Stimulated activated naive CD8-positive, alpha-beta T cell treated with anti-CD3 and anti-CD28 coated beads, Interleukin-15, Interleukin-2, amounts not matched to agents 100 ng/mL and 50 ng/mL, for 24 hours (primary cell): Measurements from ENCODE around the gene CLHC1.

Source experiments
- H3K27ac Mint-ChIP-seq: one replicate; pipeline ENCODE4 v1.8.0; 2021; ENCODE audit warnings: mild to moderate bottlenecking, mixed read lengths
- H3K27me3 Mint-ChIP-seq: one replicate; pipeline ENCODE4 v1.8.0; 2021; ENCODE audit warnings: mixed read lengths
- H3K36me3 Mint-ChIP-seq: one replicate; pipeline ENCODE4 v1.8.0; 2021; ENCODE audit warnings: low read depth, mixed read lengths
- H3K4me1 Mint-ChIP-seq: one replicate; pipeline ENCODE4 v1.8.0; 2021; ENCODE audit warnings: low read depth, mixed read lengths
- H3K4me3 Mint-ChIP-seq: one replicate; pipeline ENCODE4 v1.8.0; 2021; ENCODE audit warnings: mild to moderate bottlenecking, mixed read lengths
- H3K9me3 Mint-ChIP-seq: one replicate; pipeline ENCODE4 v1.8.0; 2021; ENCODE audit warnings: mixed read lengths

CLHC1 gene

GRCh38 chr2:55168221-55169154, 63.6 kb downstream of the CLHC1 start:
- H3K9me3 Mint-ChIP-seq, result no peaks in the 10 kb centered on the region
- no peaks in the 10 kb centered on the region for H3K36me3 Mint-ChIP-seq
- H3K4me3 Mint-ChIP-seq, result no peak overlapping the region
- H3K27me3 Mint-ChIP-seq, result no peaks in the 10 kb centered on the region
- no peak overlapping the region for H3K27ac Mint-ChIP-seq
- H3K4me1 Mint-ChIP-seq, result no peaks in the 10 kb centered on the region

GRCh38 chr2:55165626-55166025, 66.5 kb downstream of the CLHC1 start:
- H3K4me1 Mint-ChIP-seq, result no peaks in the 10 kb centered on the region
- H3K36me3 Mint-ChIP-seq, result no peaks in the 10 kb centered on the region
- no peaks in the 10 kb centered on the region for H3K9me3 Mint-ChIP-seq
- H3K4me3 Mint-ChIP-seq, result no peak overlapping the region
- no peak overlapping the region for H3K27ac Mint-ChIP-seq
- no peaks in the 10 kb centered on the region for H3K27me3 Mint-ChIP-seq

GRCh38 chr2:55164534-55165480, 67.3 kb downstream of the CLHC1 start:
- Mint-ChIP-seq H3K4me1 (no peaks in the 10 kb centered on the region), H3K27me3 (no peaks in the 10 kb centered on the region), H3K27ac (no peak overlapping the region), H3K36me3 (no peaks in the 10 kb centered on the region), H3K9me3 (no peaks in the 10 kb centered on the region), H3K4me3 (no peak overlapping the region)

- H3K27me3 Mint-ChIP-seq, result no peaks in the 10 kb centered on the region
- no peak overlapping the region for H3K4me3 Mint-ChIP-seq
- no peaks in the 10 kb centered on the region for H3K4me1 Mint-ChIP-seq
- H3K36me3 Mint-ChIP-seq, result no peaks in the 10 kb centered on the region
- no peak overlapping the region for H3K27ac Mint-ChIP-seq
- H3K9me3 Mint-ChIP-seq, result no peaks in the 10 kb centered on the region
Observed at GRCh38 chr2:55163941-55164390, 68.1 kb downstream of the CLHC1 start.

GRCh38 chr2:55163274-55163721, 68.8 kb downstream of the CLHC1 start:
- Mint-ChIP-seq H3K27ac (no peak overlapping the region), H3K4me1 (no peaks in the 10 kb centered on the region), H3K27me3 (no peaks in the 10 kb centered on the region), H3K4me3 (no peak overlapping the region), H3K9me3 (no peaks in the 10 kb centered on the region), H3K36me3 (no peaks in the 10 kb centered on the region)

- Mint-ChIP-seq H3K36me3 (no peaks in the 10 kb centered on the region), H3K4me1 (peaks cover 4% of the 10 kb centered on the region), H3K9me3 (no peaks in the 10 kb centered on the region), H3K27ac (no peak overlapping the region), H3K4me3 (no peak overlapping the region), H3K27me3 (no peaks in the 10 kb centered on the region)
Observed at GRCh38 chr2:55162284-55163006, 69.6 kb downstream of the CLHC1 start.

GRCh38 chr2:55161295-55162210, 70.5 kb downstream of the CLHC1 start:
- H3K9me3 Mint-ChIP-seq, result no peaks in the 10 kb centered on the region
- peaks cover 4% of the 10 kb centered on the region for H3K4me1 Mint-ChIP-seq
- no peaks in the 10 kb centered on the region for H3K36me3 Mint-ChIP-seq
- H3K27ac Mint-ChIP-seq, result no peak overlapping the region
- H3K4me3 Mint-ChIP-seq, result no peak overlapping the region
- H3K27me3 Mint-ChIP-seq, result no peaks in the 10 kb centered on the region

GRCh38 chr2:55160422-55160821, 71.7 kb downstream of the CLHC1 start:
- Mint-ChIP-seq H3K4me3 (no peak overlapping the region), H3K4me1 (peaks cover 4% of the 10 kb centered on the region), H3K27me3 (no peaks in the 10 kb centered on the region), H3K9me3 (no peaks in the 10 kb centered on the region), H3K27ac (no peak overlapping the region), H3K36me3 (no peaks in the 10 kb centered on the region)

GRCh38 chr2:55159752-55160151, 72.3 kb downstream of the CLHC1 start:
- Mint-ChIP-seq H3K36me3 (no peaks in the 10 kb centered on the region), H3K4me3 (no peak overlapping the region), H3K4me1 (peaks cover 4% of the 10 kb centered on the region), H3K27me3 (no peaks in the 10 kb centered on the region), H3K27ac (no peak overlapping the region), H3K9me3 (no peaks in the 10 kb centered on the region)

GRCh38 chr2:55159037-55159651, 72.9 kb downstream of the CLHC1 start:
- no peaks in the 10 kb centered on the region for H3K36me3 Mint-ChIP-seq
- H3K9me3 Mint-ChIP-seq, result no peaks in the 10 kb centered on the region
- H3K4me1 Mint-ChIP-seq, result peaks cover 4% of the 10 kb centered on the region
- no peak overlapping the region for H3K4me3 Mint-ChIP-seq
- no peaks in the 10 kb centered on the region for H3K27me3 Mint-ChIP-seq
- no peak overlapping the region for H3K27ac Mint-ChIP-seq

- Mint-ChIP-seq H3K4me3 (no peak overlapping the region), H3K4me1 (peaks cover 4% of the 10 kb centered on the region), H3K9me3 (no peaks in the 10 kb centered on the region), H3K27me3 (no peaks in the 10 kb centered on the region), H3K27ac (no peak overlapping the region), H3K36me3 (no peaks in the 10 kb centered on the region)
Observed at GRCh38 chr2:55158111-55158814, 73.8 kb downstream of the CLHC1 start.

GRCh38 chr2:55157474-55157884, 74.6 kb downstream of the CLHC1 start:
- no peaks in the 10 kb centered on the region for H3K36me3 Mint-ChIP-seq
- no peaks in the 10 kb centered on the region for H3K9me3 Mint-ChIP-seq
- no peak overlapping the region for H3K4me3 Mint-ChIP-seq
- peaks cover 8% of the 10 kb centered on the region for H3K4me1 Mint-ChIP-seq
- H3K27me3 Mint-ChIP-seq, result no peaks in the 10 kb centered on the region
- H3K27ac Mint-ChIP-seq, result no peak overlapping the region

GRCh38 chr2:55156984-55157383, 75.1 kb downstream of the CLHC1 start:
- Mint-ChIP-seq H3K36me3 (no peaks in the 10 kb centered on the region), H3K4me1 (peaks cover 8% of the 10 kb centered on the region), H3K9me3 (no peaks in the 10 kb centered on the region)

More at GRCh38 chr2:55156984-55157383, 75.1 kb downstream of the CLHC1 start:
- Mint-ChIP-seq H3K27ac (no peak overlapping the region), H3K4me3 (no peak overlapping the region), H3K27me3 (no peaks in the 10 kb centered on the region)
